DMS 273 treated with DMSO at 0.1 percent for 48 hours (cell line): Measurements from ENCODE around the gene CSF2.
"Not testable (repeated sequence)": the region's sequence is repeated elsewhere in the genome, so short reads cannot be mapped to it uniquely, and the experiment has no call there.

Experiments used
- DNase-seq: peaks from one replicate; lab custom pipeline; 2025; lab: John Stamatoyannopoulos, UW

The CSF2 gene

DNA sequence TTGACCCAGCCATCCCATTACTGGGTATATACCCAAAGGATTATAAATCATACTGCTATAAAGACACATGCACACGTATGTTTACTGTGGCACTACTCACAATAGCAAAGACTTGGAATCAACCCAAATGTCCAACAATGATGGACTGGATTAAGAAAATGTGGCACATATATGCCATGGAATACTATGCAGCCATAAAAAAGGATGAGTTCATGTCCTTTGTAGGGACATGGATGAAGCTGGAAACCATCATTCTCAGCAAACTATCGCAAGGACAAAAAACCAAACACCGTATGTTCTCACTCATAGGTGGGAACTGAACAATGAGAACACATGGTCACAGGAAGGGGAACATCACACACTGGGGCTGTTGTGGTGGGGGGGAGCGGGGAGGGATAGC is 35.4 kb downstream of the CSF2 start:
- DNase-seq: not testable (repeated sequence)

DNA sequence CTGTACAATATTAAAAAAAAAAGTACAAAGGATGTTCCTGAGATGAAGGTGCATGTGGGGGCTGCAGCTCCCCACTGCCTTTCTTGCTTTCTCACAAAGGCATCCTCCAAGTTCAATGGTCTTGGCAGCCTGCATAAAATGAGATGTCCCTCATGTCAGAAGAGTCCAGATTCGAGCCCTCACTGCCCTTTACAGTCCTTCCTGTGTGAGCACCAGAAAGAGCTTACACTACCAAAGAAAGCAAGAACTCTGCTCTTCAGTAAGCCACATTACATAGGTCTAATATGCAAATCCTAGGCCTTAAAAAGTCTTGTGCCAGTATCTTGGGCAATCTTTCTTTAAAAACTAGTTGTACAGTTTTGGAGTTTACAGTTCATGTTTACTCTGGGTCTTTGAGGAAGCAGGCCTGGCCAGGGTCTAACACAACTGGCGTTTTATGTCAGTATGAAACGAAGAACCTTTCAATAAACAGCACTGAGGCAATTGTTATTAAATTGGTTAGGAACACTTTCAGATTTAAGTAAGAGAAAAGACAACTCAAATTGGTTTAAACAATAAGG is 36.0 kb downstream of the CSF2 start:
- no peak for DNase-seq

DNA sequence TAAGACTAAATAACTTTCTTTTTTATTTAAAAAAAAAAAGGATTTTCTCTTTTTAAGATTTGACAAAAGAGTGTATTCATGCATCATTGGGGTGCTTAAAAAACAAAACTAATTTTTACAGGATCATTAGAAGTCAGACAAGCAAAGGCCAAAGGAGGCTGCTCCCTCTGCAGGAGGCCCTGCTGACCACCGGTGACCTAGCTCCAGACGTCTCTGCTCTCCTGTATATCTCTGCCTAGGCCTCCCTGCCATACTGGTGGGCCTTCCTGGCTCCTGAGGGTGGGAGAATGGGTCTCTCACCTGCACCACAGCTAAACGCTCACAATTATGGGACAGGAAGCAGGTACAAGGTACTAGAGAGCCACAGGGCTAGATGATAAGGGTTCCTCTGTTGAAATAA is 36.6 kb downstream of the CSF2 start:
- no peak for DNase-seq

DNA sequence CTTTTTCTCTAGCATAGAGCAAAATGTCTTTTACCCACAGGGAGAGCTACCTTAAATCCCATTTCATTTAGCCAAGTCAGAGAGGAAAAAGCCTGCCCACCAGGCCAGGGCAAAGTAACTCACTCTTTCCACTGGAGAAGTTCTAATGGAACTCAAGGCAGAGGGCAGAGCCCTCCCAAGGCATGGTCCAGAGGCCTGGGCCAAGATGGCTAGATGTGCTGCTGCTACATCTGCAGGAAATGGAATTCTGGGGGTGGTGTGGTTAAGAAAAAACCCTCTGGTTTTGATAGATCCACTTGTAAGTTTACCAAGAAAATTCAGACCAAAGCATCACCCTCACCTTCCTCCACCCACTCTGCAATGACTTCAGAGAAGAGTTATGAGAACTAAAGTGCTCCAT is 37.3 kb downstream of the CSF2 start:
- no peak for DNase-seq

DNA sequence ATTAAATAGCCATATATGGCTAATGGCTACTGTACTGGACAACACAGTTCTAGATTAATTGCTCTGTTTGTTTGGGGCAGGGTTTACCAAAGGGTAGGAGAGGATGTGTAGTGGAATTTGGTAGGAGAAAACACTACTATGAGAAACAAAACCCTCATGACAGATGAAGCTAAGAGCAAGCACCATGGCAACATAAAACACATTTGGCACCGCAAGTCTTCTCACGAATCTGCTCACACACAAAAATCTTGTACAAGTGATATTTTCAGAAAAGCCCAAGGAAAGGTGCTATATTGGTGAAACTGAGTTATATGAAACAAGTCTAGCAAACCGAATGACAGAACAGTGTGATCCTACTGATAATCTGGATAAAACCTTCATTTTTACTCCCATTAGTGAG is 38.5 kb downstream of the CSF2 start:
- DNase-seq: no peak

DNA sequence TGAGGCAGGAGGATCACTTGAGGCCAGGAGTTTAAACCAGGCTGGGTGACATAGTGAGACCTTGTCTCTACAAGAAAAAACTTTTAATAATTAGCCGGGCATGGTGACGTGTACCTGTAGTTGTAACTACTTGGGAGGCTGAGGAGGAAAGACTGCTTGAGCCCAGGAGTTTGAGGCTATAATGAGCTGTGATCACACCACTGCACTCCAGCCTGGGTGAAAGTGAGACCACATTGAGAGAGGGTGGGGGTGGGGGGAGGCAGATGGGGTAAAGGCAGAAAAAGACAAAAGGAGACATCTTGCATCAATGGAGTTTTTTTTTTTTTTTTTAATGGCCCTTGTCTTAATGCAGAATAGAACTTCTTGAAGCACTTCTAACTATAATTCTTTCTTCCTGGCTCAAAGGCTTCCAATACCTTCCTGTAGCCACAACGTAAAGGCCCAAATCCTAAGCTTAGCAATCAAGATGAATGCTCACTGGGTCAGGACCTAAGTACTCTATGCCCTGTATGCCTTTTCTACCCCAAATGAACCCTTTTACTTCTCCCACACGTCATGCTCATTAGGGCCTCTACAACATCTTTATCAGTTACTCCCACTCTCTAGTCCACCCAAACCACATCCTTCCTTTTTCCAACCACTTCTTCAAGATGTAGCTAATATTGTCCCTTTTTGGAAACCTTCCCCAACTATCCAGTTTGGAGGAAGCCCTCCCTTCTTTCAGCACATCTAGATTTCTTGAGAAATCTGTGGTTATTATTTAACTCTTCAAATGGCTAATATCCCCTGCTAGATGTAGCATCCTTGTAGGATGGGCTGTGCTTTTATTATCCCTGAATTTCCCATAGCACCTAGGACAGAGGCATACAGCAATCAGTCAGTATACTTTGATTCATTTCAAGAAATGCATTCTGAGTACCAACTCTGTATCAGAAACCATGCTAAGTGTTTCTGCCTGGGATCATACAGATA is 40.8 kb downstream of the CSF2 start:
- no peak for DNase-seq

DNA sequence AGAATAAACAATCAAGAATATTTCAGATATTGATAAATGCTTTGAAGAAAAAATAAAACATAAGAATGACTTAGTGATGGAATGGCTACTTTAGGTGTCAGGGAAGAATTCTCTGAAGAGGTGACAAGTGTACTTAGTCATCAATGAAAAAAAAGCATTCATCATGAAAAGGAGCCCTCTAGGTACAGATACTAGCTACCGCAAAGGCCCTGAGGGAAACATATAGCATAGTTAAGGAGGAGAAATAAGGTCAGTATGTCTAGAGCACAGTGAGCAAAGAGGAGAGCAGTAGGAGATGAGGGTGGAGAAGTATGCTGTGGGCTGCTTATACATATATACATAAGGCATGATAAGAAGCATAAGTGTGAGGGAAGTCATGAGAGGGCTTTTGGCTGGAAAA is 41.8 kb downstream of the CSF2 start:
- no peak for DNase-seq

DNA sequence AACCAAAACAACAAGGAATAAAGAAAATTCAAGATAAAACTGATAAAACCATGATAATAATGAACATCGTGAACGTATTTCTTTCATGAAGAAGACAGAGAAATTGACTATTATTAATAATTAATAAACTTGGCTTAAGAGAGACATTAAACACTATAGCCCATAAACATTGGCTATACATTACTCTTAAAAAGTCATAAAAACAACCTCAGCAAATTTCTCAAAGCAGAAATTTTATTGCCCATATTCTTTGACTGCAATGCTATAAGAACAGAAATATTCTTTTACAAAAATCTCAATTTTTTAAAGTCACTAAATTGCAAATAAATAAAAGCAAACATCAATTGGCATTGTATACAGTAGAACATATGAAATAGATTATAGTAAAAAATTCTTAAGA is 42.5 kb downstream of the CSF2 start:
- no peak for DNase-seq

DNA sequence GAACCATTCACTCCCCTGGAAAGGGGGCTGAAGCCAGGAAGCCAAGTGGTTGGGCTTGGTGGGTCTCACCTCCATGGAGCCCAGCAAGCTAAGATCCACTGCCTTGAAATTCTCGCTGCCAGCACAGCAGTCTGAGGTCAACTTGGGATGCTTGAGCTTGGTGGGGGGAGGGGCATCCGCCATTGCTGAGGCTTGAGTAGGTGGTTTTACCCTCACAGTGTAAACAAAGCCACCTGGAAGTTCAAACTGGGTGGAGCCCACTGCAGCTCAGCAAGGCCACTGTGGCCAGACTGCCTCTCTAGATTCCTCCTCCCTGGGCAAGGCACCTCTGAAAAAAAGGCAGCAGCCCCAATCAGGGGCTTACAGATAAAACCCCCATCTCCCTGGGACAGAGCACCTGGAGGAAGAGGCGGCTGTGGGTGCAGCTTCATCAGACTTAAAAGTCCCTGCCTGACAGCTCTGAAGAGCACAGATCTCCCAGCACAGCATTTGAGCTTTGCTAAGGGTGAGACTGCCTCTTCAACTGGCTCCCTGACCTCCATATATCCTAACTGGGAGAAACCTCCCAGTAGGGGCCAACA is 43.4 kb downstream of the CSF2 start:
- not testable (repeated sequence) for DNase-seq

DNA sequence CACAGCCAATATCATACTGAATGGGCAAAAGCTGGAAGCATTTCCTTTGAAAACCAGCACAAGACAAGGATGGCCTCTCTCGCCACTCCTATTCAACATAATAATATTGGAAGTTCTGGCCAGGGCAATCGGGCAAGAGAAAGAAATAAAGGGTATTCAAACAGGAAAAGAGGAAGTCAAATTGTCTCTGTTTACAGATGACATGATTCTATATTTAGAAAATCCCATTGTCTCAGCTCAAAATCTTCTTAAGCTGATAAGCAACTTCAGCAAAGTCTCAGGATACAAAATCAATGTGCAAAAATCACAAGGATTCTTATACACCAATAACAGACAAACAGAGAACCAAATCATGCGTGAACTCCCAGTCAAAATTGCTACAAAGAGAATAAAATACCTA is 47.1 kb downstream of the CSF2 start:
- not testable (repeated sequence) for DNase-seq

DNA sequence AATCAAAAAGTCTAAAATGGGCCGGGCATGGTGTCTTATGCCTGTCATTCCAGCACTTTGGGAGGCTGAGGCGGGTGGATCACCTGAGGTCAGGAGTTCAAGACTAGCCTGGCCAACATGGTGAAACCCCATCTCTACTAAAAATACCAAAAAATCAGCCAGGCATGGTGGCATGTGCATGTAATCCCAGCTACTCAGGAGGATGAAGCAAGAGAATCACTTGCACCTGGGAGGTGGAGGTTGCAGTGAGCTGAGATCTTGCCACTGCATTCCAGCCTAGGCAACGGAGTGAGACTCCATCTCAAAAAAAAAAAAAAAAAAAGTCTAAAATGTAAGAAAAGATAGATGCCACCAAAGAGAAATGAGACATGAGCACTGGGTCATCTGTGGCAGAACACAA is 49.4 kb downstream of the CSF2 start:
- not testable (repeated sequence) for DNase-seq

DNA sequence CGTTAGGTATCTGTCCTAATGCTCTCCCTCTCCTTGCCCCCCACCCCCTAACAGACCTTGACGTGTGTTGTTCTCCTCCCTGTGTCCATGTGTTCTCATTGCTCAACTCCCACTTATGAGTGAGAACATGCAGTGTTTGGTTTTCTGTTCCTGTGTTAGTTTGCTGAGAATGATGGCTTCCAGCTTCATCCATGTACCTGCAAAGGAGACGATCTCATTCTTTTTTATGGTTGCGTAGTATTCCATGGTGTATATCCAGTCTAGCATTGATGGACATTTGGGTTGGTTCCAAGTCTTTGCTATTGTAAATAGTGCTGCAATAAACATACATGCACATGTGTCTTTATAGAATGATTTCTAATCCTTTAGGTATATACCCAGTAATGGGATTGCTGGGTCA is 50.0 kb downstream of the CSF2 start:
- DNase-seq: not testable (repeated sequence)
